ENCODE data around the gene ZHX3. TPM values are rescaled to one million over a fixed set of nuclear protein-coding genes. Genes with fewer than 3 reads are reported as not detected.

ZHX3 gene
- total RNA-seq = 39.7 TPM

- intact Hi-C loops (cut with DNase I) = no loop called here
- DNase-seq (ENCODE audit: low spot score) (peak; percentile 97), ATAC-seq (peak; percentile 98)
These were observed at the start of gene ZHX3 for GRCh38 chr20:41317546-41318270. Gene ZHX3 (minus strand): TSS chr20:41317731. CDS start chr20:41204916, 112,815 bp downstream.

- intact Hi-C loops (cut with DNase I) = no loop called here
- no peak for DNase-seq (ENCODE audit: low spot score)
- no peak for ATAC-seq
These were observed 49.8 kb upstream of the ZHX3 start for GRCh38 chr20:41367393-41367695.

- intact Hi-C loops (cut with DNase I) = no loop called here
- ATAC-seq = peak; percentile 10
These were observed 49.2 kb upstream of the ZHX3 start, which contains the start of gene EMILIN3 for GRCh38 chr20:41366546-41367392. Gene EMILIN3 (minus strand): TSS chr20:41366818. CDS start chr20:41366634, 184 bp downstream.

GRCh38 chr20:41365777-41366545 lies 48.4 kb upstream of the ZHX3 start:
- intact Hi-C loops (cut with DNase I) = no loop called here
- ATAC-seq = peak; percentile 32
- DNase-seq (ENCODE audit: low spot score) = no peak

More at GRCh38 chr20:41366546-41367392, 49.2 kb upstream of the ZHX3 start, which contains the start of gene EMILIN3:
- DNase-seq (ENCODE audit: low spot score) = no peak

GRCh38 chr20:41364967-41365765 lies 47.6 kb upstream of the ZHX3 start:
- DNase-seq (ENCODE audit: low spot score) = no peak
- ATAC-seq = no peak
- intact Hi-C loops (cut with DNase I) = no loop called here

- no peak for DNase-seq (ENCODE audit: low spot score)
- intact Hi-C loops (cut with DNase I) = no loop called here
- ATAC-seq = no peak
These were observed 46.8 kb upstream of the ZHX3 start for GRCh38 chr20:41364236-41364855.

- DNase-seq (ENCODE audit: low spot score) = no peak
- ATAC-seq = no peak
- intact Hi-C loops (cut with DNase I) = no loop called here
These were observed 46.1 kb upstream of the ZHX3 start for GRCh38 chr20:41363601-41364000.

GRCh38 chr20:41362748-41363140 lies 45.2 kb upstream of the ZHX3 start:
- intact Hi-C loops (cut with DNase I) = no loop called here
- no peak for DNase-seq (ENCODE audit: low spot score)
- no peak for ATAC-seq

GRCh38 chr20:41361757-41362747 lies 44.5 kb upstream of the ZHX3 start:
- intact Hi-C loops (cut with DNase I) = no loop called here
- no peak for ATAC-seq
- no peak for DNase-seq (ENCODE audit: low spot score)

GRCh38 chr20:41360831-41361756 lies 43.6 kb upstream of the ZHX3 start:
- ATAC-seq (no peak), DNase-seq (ENCODE audit: low spot score) (no peak)
- intact Hi-C loops (cut with DNase I) = no loop called here

GRCh38 chr20:41359541-41360011 lies 42.0 kb upstream of the ZHX3 start:
- intact Hi-C loops (cut with DNase I) = no loop called here
- DNase-seq (ENCODE audit: low spot score) = no peak
- ATAC-seq = no peak

GRCh38 chr20:41358717-41359116 lies 41.2 kb upstream of the ZHX3 start:
- ATAC-seq = no peak
- intact Hi-C loops (cut with DNase I) = no loop called here
- DNase-seq (ENCODE audit: low spot score) = no peak

GRCh38 chr20:41358230-41358629 lies 40.7 kb upstream of the ZHX3 start:
- DNase-seq (ENCODE audit: low spot score) = no peak
- intact Hi-C loops (cut with DNase I) = no loop called here
- ATAC-seq = no peak

- intact Hi-C loops (cut with DNase I) = no loop called here
- DNase-seq (ENCODE audit: low spot score) = no peak
- ATAC-seq = peak; percentile 54
These were observed 40.1 kb upstream of the ZHX3 start for GRCh38 chr20:41357424-41358163.

- no peak for DNase-seq (ENCODE audit: low spot score)
- intact Hi-C loops (cut with DNase I) = no loop called here
These were observed 39.4 kb upstream of the ZHX3 start for GRCh38 chr20:41356951-41357350.

More at GRCh38 chr20:41356951-41357350, 39.4 kb upstream of the ZHX3 start:
- peak; percentile 8 for ATAC-seq
